GM19455 (cell line): Measurements from ENCODE around the gene ZCCHC14.
"Not testable (repeated sequence)": the region's sequence is repeated elsewhere in the genome, so short reads cannot be mapped to it uniquely, and the experiment has no call there.

Source experiments
- ATAC-seq: cut with Tn5 transposase; IDR thresholded peaks from one replicate; pipeline ENCODE4 v1.9.1; 2021; ENCODE audit not compliant: unreplicated experiment

Gene ZCCHC14

GRCh38 chr16:87412371-87412995 lies 80.3 kb downstream of the ZCCHC14 start:
- no peak for ATAC-seq

GRCh38 chr16:87411375-87412271 lies 81.2 kb downstream of the ZCCHC14 start:
- ATAC-seq = no peak

DNA sequence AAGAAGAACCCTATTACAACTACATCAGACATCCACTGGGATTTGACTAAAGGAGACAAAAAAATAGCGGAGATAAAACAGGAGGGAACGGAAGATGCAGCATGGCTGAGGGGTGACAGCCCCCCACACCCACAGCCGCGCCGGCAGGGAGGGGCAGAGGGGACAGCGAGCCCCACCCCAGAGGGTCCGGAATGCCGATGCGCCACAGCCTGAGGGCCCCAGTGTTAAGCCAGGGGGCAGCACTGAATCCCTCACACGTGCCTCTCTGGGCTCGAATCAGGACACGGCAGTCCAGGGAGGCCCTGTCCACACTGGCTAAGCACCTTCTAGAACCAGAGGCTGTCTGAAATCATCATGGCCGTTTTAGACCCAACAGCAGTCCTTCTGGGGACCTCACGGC lies 81.9 kb downstream of the ZCCHC14 start:
- no peak for ATAC-seq

GRCh38 chr16:87410530-87410929 lies 82.3 kb downstream of the ZCCHC14 start:
- no peak for ATAC-seq

DNA sequence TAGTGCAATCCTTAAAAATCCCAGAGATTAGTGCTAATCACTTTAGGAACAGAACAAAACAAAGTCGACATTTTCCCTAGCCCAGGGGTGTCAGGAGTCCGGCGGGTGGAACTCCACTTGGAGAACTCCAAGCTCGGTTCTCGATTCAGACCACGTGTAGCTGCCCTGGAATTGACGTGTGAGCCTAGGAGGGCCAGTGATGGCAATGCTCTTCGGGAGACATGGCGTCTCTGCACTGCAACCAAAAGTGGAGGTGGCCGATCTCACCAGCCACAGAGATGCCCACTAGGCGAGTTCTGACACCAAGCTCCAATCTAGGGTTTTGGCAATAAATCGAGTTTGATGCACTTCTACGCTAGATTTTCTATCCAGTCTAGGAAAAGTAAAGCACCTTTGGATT lies 83.0 kb downstream of the ZCCHC14 start:
- no peak for ATAC-seq

GRCh38 chr16:87409153-87409552 lies 83.7 kb downstream of the ZCCHC14 start:
- ATAC-seq = no peak

GRCh38 chr16:87407511-87408112 lies 85.2 kb downstream of the ZCCHC14 start:
- peak; percentile 63 for ATAC-seq

GRCh38 chr16:87406495-87407088 lies 86.2 kb downstream of the ZCCHC14 start:
- no peak for ATAC-seq

GRCh38 chr16:87404764-87405625 lies 87.8 kb downstream of the ZCCHC14 start:
- ATAC-seq = no peak

DNA sequence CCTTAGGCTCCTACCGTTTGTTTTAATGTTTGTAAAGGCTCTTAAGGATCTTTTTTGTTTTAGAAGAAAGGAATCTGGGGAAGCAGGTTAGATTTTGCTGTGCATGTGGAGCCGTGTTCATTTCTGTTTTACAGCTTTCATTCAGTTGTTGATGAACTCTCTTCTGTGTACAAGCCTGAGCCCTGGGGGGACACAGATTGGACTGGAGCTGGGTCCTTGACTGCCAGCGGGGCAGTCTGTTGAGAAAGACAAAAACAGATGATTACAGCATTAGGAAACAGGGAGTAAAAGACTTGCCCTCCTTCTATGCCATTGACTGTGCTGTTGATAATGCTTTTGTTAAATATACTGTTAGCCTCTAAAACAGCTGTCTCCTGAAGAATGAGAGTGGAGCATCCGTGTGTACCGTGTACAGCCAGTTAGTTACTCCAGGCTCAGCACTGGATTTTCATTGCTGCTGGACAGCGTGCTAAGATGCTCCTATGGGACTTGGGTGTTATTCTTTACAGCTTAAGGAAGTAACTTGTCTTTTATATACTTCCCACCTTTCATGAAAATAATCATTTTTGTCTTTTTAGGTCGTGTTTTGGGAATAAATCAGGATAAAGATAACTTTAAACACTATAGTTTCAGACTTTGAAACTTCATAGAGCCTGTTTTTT lies 97.5 kb downstream of the ZCCHC14 start:
- no peak for ATAC-seq

DNA sequence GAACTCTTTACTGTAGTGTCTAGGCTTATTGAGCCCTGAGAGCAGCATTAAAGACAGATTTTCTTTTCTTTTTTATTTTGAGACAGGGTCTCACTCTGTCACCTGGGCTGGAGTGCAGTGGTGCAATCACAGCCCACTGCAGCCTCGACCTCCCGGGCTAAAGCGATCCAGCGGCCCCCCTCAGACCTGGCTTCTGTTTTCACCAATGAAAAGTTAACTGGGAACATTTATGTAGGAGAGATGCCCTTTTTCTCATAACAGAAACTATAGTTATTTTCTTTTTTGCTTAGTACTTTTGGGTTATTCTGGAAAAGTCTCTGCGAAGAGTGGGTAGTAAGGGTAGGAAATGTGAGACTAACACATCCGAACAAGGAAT lies 99.2 kb downstream of the ZCCHC14 start:
- no peak for ATAC-seq

GRCh38 chr16:87392821-87393679 lies 99.8 kb downstream of the ZCCHC14 start:
- ATAC-seq = peak; percentile 1

DNA sequence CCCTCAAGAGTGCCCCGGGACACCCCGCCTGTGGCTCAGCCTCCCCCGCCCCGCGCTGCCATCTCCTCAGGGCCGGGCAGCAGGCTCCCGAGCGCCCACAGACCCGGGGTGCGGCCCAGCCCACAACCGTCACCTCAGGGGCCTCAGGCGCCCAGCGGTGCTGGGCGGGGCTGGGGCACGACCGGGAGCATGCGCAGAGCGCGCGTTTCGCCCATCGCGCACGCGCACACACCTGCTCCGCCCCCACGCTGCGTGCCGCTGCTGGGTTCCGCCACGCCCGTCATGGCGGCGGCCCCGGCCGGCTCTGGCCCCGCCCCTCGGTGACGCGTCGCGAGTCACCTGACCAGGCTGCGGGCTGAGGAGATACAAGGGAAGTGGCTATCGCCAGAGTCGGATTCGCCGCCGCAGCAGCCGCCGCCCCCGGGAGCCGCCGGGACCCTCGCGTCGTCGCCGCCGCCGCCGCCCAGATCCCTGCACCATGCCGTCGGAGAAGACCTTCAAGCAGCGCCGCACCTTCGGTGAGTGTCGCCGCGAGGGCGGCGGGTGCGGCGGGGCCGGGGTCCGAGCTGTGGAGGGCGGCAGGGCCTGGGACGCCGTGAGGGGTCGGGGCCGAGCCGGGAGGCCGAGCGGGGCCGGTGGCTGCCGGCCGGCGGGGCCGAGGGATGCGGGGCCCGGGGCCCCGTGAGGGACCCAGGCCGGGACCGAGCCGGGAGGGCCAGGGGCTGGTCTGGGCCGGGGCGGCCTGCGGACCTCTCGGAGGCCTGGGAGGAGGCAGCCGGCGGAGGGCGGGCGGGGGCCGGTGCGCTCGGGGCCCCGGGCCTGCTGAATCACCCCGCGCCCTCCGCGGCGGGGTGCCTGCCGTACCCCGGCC lies 100.6 kb downstream of the ZCCHC14 start, which contains the start of gene MAP1LC3B:
Gene MAP1LC3B, plus strand, starts transcription at position 387 of the 871 bp plus-strand sequence. Its CDS starts 92 bp downstream, at position 479.
- peak; percentile 65 for ATAC-seq

GRCh38 chr16:87391324-87391949 lies 101.4 kb downstream of the ZCCHC14 start:
- ATAC-seq = peak; percentile 9

GRCh38 chr16:87390641-87391323 lies 102.0 kb downstream of the ZCCHC14 start:
- no peak for ATAC-seq

- ATAC-seq = not testable (repeated sequence)
Observed at GRCh38 chr16:87389914-87390313, 102.9 kb downstream of the ZCCHC14 start.

- no peak for ATAC-seq
Observed at GRCh38 chr16:87389245-87389644, 103.6 kb downstream of the ZCCHC14 start.
